ENCODE results near the gene NR1I3.

Gene NR1I3

DNA sequence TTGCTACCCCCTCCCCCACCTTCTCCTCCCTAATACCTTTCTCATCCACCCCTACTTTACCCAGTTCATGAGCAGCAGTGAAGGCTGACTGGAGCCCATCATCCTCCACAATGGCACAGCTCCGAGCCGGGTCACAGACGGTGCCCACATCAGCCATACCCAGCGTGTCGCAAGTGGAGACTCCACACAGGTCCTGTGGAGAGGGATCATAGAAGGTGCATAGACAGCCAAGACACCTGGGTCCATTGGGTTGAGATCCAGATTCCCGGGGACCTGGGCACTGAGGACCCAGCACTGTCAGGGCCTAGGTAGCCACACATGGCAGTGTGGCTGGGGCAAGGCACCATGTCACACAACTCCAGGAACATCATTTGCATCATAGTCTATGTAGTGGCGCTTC lies 41.9 kb downstream of the NR1I3 start:
- DNase-seq (ENCODE audit: low read depth): no peak

DNA sequence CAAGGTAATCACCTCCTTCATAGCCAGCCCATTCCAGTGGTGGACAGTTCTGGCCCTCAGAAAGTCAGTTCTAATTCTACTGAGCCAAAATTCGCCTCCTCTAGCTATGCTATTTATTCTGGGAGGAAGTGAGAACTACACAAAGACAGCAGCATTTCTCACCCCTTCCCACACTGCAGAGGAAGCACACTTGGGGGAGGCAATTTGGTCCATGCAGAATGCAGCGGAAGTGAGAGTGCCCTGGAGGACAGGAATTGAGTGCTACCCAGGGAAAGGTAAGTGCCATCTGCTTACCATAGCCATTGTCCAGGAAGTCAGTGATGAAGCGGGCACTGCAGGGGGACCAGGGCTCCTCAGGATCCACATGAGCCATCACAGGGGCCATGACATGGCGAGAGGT lies 42.8 kb downstream of the NR1I3 start:
- DNase-seq (ENCODE audit: low read depth): no peak

DNA sequence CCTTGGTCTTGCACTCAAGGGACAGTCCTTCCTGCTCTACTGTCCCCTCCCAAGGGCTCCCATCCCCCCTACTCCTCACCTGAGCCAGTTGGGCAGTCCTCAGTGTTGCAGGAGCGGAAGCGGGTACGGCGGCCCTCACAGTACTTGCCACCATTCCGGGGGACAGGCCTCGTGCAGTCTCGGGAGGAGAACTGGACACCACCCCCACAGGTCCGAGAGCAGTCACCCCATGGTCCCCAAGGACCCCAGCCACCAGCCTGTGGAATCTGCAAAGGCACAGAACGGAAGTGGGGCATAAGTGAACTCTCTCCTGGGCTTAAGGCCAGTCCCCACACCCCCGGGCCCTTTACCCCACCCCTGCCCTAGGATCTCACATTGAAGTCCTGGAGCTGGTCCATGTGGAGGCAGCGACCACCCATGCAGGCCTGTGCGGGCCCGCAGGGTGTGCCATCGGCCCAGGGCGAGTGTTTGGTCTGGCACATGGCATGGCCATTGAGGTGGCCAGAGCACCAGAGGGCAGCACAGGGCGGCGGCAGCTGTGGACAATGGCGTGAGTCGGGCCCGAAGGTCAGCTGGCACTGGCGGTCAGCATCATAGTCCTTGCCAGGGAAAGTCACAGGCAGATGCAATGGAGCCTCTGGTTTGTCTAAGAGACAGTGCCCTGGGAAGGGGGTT lies 44.3 kb downstream of the NR1I3 start:
- DNase-seq (ENCODE audit: low read depth): no peak

DNA sequence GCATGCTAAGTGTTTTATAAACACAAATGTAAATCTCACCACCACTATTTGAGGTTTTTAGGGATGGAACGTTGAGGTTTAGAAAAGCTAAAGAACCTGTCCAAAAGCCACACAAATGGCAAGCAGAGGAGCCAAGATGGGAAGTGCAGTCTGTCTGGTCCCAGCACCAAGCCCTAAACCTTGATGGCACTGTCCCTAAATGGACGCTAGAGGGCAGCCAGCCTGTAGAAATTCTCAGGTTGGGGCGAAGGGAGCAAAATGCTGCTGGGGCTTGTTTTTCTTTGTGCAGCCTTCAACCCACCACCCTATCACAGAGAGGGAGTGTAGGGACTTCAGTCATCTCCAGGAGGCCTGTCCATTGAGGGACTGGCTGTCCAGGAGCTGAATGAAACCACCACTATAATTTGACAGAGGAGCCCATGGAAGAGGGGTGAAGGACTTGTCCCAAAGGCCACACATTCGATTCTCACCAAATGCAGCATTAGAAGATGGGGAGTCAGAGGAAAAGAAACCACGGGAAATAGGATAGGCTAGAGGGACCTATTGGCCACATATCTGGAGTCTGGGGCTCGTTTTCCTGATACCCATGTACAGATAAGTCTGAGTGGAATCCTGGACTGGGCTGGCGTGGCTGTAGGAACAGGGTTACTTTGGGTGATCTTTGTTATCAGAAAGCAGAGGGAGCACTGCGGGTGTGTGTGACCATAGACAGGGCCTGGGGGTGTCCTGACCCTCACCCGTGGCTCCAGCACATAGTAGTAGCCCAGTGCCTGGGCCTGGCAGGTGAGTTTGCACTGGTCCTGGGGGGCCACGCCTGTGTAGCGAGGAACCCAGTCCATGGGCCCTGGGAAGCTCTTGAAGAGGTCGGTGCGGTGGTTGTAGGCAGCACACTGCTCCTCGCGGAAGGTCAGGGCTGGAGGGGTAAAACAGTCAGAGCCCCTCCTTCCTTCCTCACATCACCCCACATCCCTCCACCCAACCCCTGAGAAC lies 45.2 kb downstream of the NR1I3 start:
- peak; percentile 36 for DNase-seq (ENCODE audit: low read depth)

DNA sequence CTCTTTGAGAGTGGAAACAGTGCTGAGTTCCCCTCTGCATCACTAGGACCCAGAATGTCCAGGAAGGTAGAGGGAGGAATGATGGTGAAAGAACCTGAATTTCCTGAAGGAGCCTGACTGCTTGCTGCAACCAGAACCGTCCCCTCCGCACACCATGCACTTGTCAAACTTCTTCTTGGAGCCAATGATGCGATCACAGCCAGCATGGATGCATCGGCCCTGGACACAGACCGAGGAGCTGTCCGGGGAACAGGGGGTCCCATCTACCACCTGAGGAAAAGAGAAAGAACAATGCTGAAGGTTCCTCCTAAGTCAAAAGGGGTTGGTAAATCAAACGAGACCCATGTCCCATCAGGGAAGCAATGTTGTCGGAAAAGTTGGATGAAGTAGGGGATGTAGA lies 46.0 kb downstream of the NR1I3 start:
- no peak for DNase-seq (ENCODE audit: low read depth)

- DNase-seq (ENCODE audit: low read depth): no peak
These were observed 47.0 kb downstream of the NR1I3 start for GRCh38 chr1:161190962-161191521.

DNA sequence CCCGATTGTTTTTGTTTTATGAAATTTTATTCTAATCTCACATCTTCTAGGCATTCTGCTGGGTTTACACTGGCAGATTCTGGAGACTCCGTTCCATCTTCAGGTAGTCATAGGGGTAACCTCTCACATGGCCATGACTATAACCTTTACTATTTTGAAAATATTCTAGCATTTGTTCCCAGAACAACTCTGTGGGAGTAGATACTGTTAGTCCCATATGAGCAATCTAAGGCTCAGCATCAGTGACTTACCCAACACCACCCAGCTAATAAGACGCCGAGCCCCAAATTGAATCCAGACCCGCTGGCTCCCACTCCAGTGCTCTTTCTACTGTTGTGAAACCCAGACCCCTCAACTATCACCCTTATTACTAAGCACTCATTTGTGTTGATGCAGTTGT lies 49.0 kb downstream of the NR1I3 start:
- no peak for DNase-seq (ENCODE audit: low read depth)

- no peak for DNase-seq (ENCODE audit: low read depth)
These were observed 49.6 kb downstream of the NR1I3 start for GRCh38 chr1:161188381-161188780.

DNA sequence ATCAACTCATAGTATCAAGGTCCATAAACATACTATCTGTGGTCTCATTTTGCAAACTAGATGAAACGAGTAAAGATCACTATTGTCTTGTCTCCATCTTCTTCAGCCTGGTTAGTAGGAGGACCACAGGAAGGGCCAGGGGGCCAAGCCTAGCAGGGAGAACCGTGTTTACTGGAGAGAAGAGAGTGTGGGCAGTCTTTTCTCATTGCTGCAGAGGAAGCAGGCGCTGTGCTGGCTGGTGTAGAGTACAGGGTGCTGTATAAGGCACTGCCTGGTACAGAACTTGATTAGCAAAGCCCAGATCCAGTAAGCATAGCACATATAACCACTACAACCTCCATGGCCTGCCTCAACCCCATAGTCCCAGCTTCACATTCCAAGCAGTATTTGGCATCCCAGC lies 50.7 kb downstream of the NR1I3 start:
- no peak for DNase-seq (ENCODE audit: low read depth)

DNA sequence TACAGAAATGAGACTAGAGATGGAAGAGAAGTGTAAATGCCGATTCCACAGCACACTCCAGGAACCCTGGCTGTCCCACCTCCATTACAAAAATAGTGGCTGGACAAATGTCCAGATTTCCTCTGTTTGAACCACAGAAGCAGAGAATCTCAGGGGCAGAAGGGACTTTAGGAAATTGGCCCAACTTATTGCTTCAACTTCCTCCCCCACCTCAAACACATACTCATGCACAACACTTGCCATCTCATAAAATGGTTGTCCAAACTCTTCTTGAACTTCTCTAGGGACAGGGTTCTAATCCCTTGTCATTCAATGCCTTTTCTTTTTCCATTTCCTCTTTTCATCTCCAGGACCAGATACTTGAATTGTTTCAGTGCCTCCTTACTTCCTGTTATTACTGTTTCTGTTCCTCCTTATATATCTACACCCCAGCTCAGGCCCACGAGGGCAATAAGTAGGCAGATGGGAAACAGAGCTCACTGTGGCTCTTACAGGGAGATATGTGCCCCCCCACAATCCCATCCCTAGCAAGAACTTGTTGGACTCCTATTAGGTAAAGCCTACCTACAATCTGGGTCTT lies 52.2 kb downstream of the NR1I3 start:
- no peak for DNase-seq (ENCODE audit: low read depth)

DNA sequence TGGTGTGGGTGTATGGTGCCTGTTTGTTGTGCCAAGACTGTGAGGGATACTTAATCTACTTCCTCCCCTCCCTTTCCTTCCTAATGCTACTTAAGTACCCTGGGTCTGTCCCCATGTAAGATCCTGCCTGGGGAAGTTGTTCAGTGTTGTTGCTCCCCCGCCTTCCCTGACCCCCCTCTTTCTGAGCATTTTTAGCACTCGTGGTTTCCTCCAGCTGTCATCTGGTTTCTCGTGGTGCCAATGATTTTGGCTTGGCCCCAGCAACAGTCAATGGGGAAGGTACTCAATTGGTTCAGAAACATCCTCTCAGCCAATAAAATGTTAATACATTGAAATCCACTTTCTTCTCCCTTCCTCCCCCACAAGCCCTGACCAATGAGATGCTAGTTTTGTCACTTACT lies 52.7 kb downstream of the NR1I3 start:
- peak; percentile 35 for DNase-seq (ENCODE audit: low read depth)

DNA sequence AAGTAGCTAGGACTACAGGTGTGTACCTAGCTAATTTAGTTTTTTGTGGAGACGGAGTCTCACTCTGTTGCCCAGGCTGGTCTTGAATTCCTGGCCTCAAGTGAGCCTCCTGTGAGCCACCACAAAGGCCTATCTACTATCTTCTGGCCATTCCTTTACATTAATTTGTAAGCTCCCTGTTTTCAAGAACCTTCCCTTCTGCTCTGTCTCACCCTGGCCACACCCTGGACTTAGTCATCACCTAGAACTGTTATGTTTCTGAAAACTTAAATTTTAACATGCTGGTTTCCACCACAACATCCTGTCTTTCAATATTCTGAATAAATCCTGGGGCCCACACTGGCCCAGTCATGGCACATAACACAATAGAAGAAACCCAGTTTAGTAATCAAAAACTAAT lies 55.8 kb downstream of the NR1I3 start:
- peak; percentile 41 for DNase-seq (ENCODE audit: low read depth)

- no peak for DNase-seq (ENCODE audit: low read depth)
These were observed 57.4 kb downstream of the NR1I3 start for GRCh38 chr1:161180639-161181038.

DNA sequence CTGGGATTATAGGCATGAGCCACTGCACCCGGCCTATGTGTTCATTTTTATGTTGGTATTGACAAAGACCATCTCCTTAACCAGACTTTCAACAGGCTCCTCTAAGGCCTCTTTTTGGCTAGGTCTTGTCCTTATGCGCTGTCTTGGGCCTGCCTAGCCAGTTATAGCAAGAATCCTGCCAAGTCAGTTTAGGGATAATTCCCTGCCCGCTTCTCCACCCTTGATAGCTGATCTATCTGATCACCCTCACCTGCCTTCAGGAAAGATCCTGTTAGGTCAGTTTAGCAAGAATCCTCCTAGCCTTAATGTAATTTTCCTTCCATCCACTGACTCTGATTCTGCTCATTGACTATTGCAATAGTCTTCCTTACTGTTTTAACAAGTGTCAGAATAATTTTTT lies 58.3 kb downstream of the NR1I3 start:
- DNase-seq (ENCODE audit: low read depth): no peak

All from stimulated activated CD8-positive, alpha-beta memory T cell treated with anti-CD3 and anti-CD28 coated beads, Interleukin-4, amount 100 ng/mL, for 24 hours (primary cell).